NT2/D1 (cell line): Measurements from ENCODE around the gene U2SURP.

Experiments used
- SUZ12 ChIP-seq: IDR thresholded peaks from 2 replicates; pipeline ENCODE4 v1.6.1; 2011; ENCODE audit not compliant: insufficient read length, insufficient read depth; ENCODE audit errors: extremely low read depth
- ZNF274 ChIP-seq: IDR thresholded peaks from 2 replicates; pipeline ENCODE4 v1.6.1; 2011; ENCODE audit warnings: mild to moderate bottlenecking, low read depth, low read length

- no peak for TF ChIP-seq ZNF274
- no peak for TF ChIP-seq SUZ12
Measured at GRCh38 chr3:143010024-143010423, 8.7 kb downstream of the U2SURP start.
